Left lung (tissue), 10 donors: ENCODE measurements around the gene UNC13C. TPM values are rescaled to one million over a fixed set of nuclear protein-coding genes. Genes with fewer than 3 reads are reported as not detected.

Source experiments
- ATAC-seq: fragments of 200-7000 bp; cut with Tn5 transposase; one replicate; pipeline ENCODE4 v1.9.1; 2020; ENCODE audit warnings: moderate library complexity
- DNase-seq, 4 donors: peaks; one replicate each; pipeline ENCODE4 v3.0.0-alpha.2; 2013 to 2020
- H3K27ac ChIP-seq, 2 donors: fragments of 200-600 bp; sonication (generic) in 1 of 2; one replicate each; pipeline versions ENCODE4 v1.5.0 to v1.8.0; 2020 to 2021
- H3K27me3 ChIP-seq, 2 donors: fragments of 200-600 bp; sonication (generic) in 1 of 2; one replicate each; pipeline versions ENCODE4 v1.5.0 to v1.8.0; 2020 to 2021
- H3K36me3 ChIP-seq, 2 donors: fragments of 200-600 bp; sonication (generic) in 1 of 2; one replicate each; pipeline versions ENCODE4 v1.5.0 to v1.8.0; 2020 to 2021
- H3K4me1 ChIP-seq, 2 donors: fragments of 200-600 bp; one replicate each; pipeline ENCODE4 v1.8.0; 2021
- H3K4me3 ChIP-seq, 2 donors: fragments of 200-600 bp; sonication (generic) in 1 of 2; one replicate each; pipeline versions ENCODE4 v1.5.0 to v1.8.0; 2020 to 2021; ENCODE audit warnings: mild to moderate bottlenecking in 1 of 2
- H3K9me3 ChIP-seq, 2 donors: fragments of 200-600 bp; sonication (generic) in 1 of 2; one replicate each; pipeline versions ENCODE4 v1.5.0 to v1.8.0; 2020 to 2021
- CTCF ChIP-seq, 2 donors: fragments of 200-600 bp; sonication (generic) in 1 of 2; IDR thresholded peaks; one replicate each; pipeline versions ENCODE4 v1.5.0 to v1.8.0; 2021; ENCODE audit warnings: antibody characterized with exemption in 2 of 2
- intact Hi-C, 2 donors: fragments of 100-400 bp; cut with DNase I; formaldehyde crosslinking; loops; one replicate each; pipeline versions ENCODE4 v1.11.2 to v1.14.2; 2022
- polyA plus RNA-seq, 6 donors: library from polyadenylated mRNA; unstranded; fragments of 120-200 nt; gene quantifications; one replicate each; pipeline ENCODE4 v1.2.1, GENCODE V29; 2013; ENCODE audit not compliant: insufficient read length in 6 of 6
- total RNA-seq, 2 donors: library from RNA; stranded (reverse); fragmentation: NEBNext Ultra II Directional; extraction: Animal tissue kit (Norgen Biotek cat#: 25700); gene quantifications; one replicate each; pipeline ENCODE4 v1.2.1, GENCODE V29; 2021
- donor health status: DM: no; HTN: yes; CAD: no.
- donor health status: DM: no; HTN: no; CAD: no.

Gene UNC13C
- total and polyA plus RNA-seq, 8 donors, result 0.03 to 19.2 (median 12.8) TPM

- Histone ChIP-seq H3K9me3 (peaks cover 0 to 6% of the 10 kb centered on the region in 2 donors), H3K27ac (no peak overlapping the region), H3K4me3 (no peak overlapping the region), H3K4me1 (no peaks in the 10 kb centered on the region), H3K27me3 (no peaks in the 10 kb centered on the region), H3K36me3 (no peaks in the 10 kb centered on the region)
- ATAC-seq, result no peak
- no peak for TF ChIP-seq CTCF (IDR thresholded peaks at IDR 0.05)
- intact Hi-C loops, result no loop called here
- no peak for DNase-seq
Observed at GRCh38 chr15:54307252-54307902, 329.1 kb downstream of the UNC13C start.

DNA sequence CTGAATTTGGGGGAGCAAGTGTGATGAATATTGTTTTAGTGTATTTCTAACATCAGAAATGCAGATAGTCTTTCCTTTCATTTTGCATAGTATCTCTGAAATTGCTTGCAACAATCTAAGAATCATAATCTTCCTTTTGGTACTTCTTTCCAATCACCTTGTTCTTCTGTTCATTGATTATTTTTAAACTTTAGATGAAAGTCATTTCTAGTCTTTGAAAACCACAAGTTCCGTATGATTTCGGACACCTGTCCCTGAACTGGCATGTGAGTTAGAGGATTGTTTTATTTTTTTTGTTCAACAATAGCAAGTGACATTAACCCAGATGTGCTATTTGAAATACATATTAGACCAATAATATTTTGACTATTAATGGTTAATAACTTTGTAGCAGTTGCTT is 329.7 kb downstream of the UNC13C start:
- no peak for ATAC-seq
- intact Hi-C loops, result no loop called here

DNA sequence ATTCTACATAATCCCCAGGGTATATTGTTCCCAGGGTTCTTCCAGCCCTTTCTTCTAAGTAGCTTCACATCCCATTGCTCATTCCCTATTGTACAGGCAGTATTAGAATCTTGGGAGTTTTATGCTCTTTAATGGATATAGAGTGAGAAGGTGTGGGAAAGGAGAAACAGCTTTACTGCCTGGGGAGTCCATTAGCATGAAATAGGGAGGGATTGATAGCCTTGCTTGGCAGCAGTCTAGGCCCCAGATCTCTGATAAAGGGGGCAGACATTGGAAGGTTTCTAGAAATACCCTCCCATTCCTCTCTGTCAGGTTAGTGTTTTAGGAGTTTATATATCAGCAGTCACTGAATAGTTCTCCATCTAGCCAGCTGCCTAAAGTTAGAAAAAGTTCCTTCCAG is 334.3 kb downstream of the UNC13C start:
- DNase-seq, result no peak
- Histone ChIP-seq H3K27me3 (no peaks in the 10 kb centered on the region), H3K27ac (no peak overlapping the region), H3K4me1 (no peaks in the 10 kb centered on the region), H3K4me3 (no peak overlapping the region), H3K36me3 (no peaks in the 10 kb centered on the region), H3K9me3 (peaks cover 0 to 6% of the 10 kb centered on the region in 2 donors)
- ATAC-seq, result no peak
- TF ChIP-seq CTCF (IDR thresholded peaks at IDR 0.05), result no peak
- intact Hi-C loops, result no loop called here

More for the DNA sequence above, 329.7 kb downstream of the UNC13C start:
- DNase-seq, result no peak
- Histone ChIP-seq H3K36me3 (no peaks in the 10 kb centered on the region), H3K27ac (no peak overlapping the region), H3K27me3 (no peaks in the 10 kb centered on the region), H3K4me1 (no peaks in the 10 kb centered on the region), H3K4me3 (no peak overlapping the region), H3K9me3 (peaks cover 0 to 6% of the 10 kb centered on the region in 2 donors)
- TF ChIP-seq CTCF (IDR thresholded peaks at IDR 0.05), result no peak

DNA sequence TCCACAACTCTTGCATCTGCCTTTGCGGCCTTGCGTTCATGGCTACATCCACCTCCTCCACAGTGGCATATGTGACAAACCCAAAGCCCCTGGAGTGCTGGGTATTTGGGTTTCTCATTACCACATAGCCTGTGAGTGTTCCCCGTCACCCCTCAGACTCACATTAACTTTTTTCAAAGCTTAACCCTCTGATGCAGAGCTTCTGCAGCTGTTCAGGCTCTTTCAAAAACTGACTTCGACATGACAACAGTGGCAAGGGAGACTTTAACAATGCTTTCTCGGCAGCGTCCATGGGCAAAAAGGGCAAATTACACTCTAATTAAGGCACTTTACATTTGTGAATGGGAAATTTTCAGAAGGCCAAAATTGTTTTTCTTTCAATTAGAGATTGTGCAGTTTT is 343.2 kb downstream of the UNC13C start:
- Histone ChIP-seq H3K4me3 (no peak overlapping the region), H3K27me3 (no peaks in the 10 kb centered on the region), H3K9me3 (no peaks in the 10 kb centered on the region), H3K27ac (no peak overlapping the region), H3K36me3 (no peaks in the 10 kb centered on the region), H3K4me1 (no peaks in the 10 kb centered on the region)
- no peak for ATAC-seq
- intact Hi-C loops, result no loop called here
- DNase-seq, result no peak
- TF ChIP-seq CTCF (IDR thresholded peaks at IDR 0.05), result no peak

DNA sequence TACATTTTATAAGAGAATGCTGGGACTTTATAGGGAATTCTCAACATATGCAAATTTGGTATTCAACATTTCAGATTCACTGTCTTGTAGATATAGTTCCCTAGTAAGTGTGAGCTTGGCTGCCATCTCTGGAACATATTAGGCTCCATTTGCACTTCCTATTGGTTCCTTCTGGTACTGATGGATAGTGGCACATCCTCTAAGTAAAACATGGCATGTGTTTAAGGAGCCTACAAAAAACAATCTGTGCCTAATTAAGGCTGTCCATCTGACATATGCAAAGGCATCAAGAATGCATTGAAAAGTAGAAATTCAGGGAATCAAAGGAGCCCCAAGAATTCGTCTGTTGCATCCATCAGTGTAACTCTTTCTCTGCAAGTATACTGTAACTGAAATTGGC is 344.1 kb downstream of the UNC13C start:
- intact Hi-C loops, result no loop called here
- DNase-seq (no peak), ATAC-seq (no peak)
- no peak overlapping the region for H3K27ac ChIP-seq
- no peaks in the 10 kb centered on the region for H3K9me3 ChIP-seq
- H3K4me3 ChIP-seq, result no peak overlapping the region
- no peaks in the 10 kb centered on the region for H3K4me1 ChIP-seq
- H3K27me3 ChIP-seq, result no peaks in the 10 kb centered on the region
- H3K36me3 ChIP-seq, result no peaks in the 10 kb centered on the region
- TF ChIP-seq CTCF (IDR thresholded peaks at IDR 0.05), result no peak
